Ureter (tissue), 1 donor: ENCODE data around the gene TBC1D22A. TPM values are rescaled to one million over a fixed set of nuclear protein-coding genes. Genes with fewer than 3 reads are reported as not detected.
"Not testable (repeated sequence)": the region's sequence is repeated elsewhere in the genome, so short reads cannot be mapped to it uniquely, and the experiment has no call there.

Experiments used
- DNase-seq: peaks from one replicate; pipeline ENCODE4 v3.0.0-alpha.2; 2020; ENCODE audit warnings: low spot score
- total RNA-seq: library from RNA; stranded (reverse); gene quantifications from one replicate; pipeline ENCODE4 v1.2.4, GENCODE V29; 2023
- donor health status: DM: yes; HTN: yes; CAD: no.

TBC1D22A gene
- total RNA-seq, 1 donor from 2014 or later = 32.6 TPM

- DNase-seq = no peak
Observed at GRCh38 chr22:47168900-47169800, 406.7 kb downstream of the TBC1D22A start.

DNA sequence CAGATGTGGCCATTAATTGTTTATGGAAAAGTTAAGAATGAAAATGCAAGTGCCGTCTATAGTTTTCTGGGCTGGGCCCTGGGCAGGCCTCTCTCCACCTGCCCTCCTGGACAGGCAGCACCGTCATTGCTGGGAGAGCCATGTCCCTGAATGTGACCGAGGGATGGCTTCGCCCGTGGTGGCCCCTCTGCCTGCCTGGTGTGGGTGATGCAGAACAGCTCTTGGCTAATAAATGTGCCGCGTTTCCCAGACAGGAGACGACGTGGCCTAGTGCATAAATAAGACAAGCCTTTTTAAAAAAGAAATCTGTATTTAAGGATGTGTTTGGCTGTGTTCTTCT is 407.3 kb downstream of the TBC1D22A start:
- no peak for DNase-seq

- not testable (repeated sequence) for DNase-seq
Observed at GRCh38 chr22:47170511-47171440, 408.3 kb downstream of the TBC1D22A start.

DNA sequence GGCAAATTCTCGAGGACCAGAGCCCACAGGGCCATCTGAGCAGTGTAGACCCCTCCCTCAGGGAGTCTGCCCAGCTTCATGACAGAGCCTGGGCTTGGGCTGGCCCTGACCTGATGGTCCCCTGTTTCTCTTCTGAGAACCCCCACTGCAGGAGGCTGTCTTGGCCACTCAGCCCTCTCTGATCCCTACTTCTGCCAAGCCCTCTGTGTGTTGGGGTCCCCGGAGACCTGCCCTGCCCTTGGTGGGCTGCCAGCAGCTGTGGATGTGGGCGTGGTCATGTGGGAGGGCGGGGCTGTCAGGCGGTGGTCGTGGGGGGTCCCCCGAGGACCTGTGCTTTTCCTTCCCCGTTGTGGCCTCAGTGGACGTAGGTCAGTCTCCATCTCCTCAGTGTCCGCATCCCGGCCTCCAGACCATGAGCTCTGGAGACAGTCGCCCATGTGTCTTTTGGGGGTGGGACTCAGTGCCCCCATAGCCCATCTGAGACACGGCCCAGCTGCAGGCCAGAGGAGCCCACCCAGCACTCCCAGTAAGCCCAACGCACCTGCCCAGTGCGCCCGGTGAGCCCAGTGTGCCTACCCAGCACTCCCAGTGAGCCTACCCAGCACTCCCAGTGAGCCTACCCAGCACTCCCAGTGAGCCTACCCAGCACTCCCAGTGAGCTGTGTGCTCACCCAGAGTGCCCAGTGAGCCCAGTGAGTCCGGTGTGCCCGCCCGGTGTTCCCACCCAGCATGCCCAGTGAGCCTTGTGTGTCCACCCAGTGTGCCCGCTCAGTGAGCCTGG is 409.2 kb downstream of the TBC1D22A start:
- DNase-seq = no peak

DNA sequence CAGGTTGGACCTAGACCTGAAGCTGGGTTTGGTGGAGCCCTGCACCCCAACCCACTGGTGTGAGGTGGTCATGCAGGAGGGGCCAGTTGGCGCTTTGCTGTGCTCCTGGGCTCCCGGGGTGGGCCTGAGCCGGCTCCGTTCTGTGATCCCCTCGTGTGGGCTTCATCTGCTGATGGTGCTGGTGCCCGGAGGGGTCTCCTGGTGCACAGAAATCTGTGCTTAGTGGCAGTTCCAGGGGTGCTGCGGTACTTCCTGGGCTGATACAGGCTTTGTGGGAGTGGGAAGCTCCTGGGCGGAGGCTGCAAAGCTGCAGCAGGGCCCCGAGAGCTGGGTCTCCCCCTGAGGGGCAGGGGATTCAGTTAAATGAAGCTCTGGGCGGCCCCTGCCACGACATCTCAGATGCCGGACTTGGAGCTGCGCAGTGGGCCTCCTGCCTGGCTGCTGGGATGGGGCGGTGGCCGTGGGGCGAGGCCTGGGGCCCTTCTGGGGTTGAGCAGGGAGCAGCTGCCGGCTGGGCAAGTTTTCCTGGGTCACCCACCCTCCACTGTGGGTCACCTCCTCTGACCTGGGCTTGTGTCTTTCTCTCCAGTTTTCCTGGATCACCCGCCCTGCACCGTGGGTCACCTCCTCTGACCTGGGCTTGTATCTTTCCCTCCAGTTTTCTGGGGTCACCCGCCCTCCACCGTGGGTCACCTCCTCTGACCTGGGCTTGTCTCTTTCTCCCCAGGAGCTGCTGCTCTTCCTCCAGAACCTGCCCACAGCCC is 410.5 kb downstream of the TBC1D22A start:
- DNase-seq = no peak

DNA sequence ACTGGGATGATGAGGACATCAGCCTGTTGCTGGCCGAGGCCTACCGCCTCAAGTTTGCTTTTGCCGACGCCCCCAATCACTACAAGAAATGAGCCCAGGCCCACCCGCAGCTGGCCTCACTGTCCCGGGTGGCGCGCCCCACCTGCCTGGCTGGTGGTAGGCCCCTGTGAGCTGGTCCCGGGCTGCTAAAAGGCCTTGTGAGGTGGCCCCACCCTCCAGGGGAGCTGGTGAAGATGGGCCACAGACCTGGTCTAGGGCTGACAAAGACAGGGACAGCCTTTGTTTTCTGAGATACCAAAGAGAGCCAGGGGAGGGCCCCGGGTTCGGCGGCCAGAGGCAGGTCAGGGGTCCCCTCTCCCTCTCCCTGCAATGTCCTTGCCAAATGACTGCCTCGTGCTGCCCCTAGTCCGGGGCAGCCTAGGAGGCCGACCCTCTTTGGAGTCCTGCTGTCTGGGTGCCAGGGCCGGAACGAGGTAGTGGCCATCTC is 411.1 kb downstream of the TBC1D22A start:
- DNase-seq = no peak

DNA sequence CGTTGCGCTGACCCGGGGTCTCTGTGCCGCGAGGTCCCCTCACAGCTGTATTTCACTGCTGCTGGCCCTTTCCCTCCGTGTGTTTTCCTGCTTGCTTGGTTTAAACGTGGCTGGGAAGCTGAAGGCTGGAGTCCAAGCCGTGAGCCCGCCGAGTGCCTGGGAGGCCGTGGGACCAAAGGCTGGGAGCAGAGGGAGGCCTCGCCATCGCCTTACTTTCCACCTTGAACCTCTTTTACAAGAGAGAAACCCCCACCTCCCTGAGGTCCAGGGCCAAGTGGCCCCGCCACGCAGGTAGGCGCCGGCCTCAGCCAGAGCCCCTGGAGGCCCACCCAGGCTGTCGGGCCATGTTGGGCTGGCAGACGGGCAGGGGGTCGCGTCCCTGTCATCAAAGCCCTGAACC is 411.6 kb downstream of the TBC1D22A start:
- DNase-seq = no peak

DNA sequence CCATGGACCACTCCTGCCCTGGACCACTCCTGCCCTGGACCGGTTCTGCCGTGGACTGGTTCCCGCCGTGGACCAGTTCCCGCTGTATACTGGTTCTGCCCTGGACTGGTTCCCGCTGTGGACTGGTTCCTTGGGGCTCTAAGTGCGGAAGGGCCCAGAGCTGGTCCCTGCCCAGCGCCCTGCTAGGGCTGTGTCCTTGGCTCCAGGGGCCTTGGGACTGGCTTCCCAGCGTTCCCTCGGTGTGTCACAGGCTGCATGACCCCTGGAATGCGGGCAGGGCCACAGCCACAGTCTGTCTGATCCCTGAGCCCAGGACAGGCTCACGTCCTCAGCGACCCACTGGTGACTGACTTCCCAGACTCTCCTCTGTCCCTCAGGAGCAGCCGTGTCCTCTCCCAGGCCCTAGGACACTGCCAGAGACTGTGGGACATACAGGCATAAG is 412.2 kb downstream of the TBC1D22A start:
- DNase-seq = no peak

GRCh38 chr22:47175151-47176025 is 412.9 kb downstream of the TBC1D22A start:
- no peak for DNase-seq

GRCh38 chr22:47176026-47176389 is 413.6 kb downstream of the TBC1D22A start:
- no peak for DNase-seq

DNA sequence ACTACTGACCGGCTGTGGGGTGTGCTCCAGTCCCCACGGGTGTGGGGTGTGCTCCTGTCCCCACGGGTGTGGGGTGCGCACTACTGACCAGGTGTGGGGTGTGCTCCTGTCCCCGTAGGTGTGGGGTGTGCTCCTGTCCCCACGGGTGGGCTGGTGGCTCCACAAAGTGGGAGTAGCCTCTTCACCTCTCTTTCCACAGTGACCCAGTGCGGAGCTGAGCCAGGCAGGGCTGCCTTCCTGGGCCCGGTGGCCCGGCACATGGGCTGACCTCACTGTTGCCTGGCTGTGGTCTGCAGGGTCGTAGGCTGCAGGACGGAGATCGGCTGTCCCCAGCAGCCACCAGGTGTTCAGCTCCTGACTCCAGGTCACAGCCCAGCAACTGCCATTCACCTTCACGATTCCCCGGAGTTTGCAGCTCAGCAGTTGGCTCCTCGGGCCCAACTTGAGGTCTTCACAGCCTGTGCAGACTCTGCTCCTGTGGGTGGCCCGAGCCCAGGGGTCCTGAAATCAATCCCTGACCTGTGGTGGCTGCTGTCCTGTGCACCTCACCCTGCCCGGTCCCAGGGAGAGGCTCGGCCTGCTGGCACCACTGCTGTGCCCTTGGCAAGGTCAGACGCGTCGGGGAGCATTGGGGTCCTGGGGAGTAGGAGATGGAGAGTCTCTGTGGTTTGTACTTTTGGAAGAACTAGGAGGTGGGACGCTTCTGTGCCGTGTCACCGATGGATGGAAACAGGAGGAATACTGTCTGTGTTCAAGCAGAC is 414.3 kb downstream of the TBC1D22A start:
- DNase-seq = no peak

DNA sequence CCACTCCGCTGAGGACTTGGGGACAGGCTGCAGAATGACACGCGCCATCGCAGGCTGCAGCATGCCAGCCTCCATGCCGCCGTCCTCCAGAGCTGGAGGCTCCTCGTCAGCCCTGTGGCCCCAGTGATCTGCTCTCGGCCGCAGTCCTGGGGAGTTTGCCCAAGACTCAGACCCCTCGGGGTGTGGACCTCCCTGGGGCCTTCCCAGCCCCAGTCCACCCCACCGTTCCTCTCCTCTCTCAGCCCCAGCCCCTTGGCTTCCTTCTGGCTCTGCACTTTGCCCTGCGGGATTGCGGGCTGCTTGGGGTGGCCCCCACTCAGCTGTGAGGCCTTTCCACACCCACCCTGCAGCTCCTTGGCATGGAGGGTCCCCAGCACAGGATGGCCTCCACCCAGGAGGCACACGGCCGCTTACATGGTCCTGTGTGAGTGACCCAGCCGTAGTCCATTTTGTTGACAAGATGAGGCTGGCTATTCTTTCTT is 414.9 kb downstream of the TBC1D22A start:
- DNase-seq = no peak

GRCh38 chr22:47178339-47178738 is 415.9 kb downstream of the TBC1D22A start:
- DNase-seq = no peak

GRCh38 chr22:47180796-47181195 is 418.3 kb downstream of the TBC1D22A start:
- DNase-seq = no peak

- DNase-seq = no peak
Observed at GRCh38 chr22:47187176-47187957, 424.9 kb downstream of the TBC1D22A start.

GRCh38 chr22:47188261-47189055 is 426.0 kb downstream of the TBC1D22A start:
- no peak for DNase-seq
